Peyer's patch (tissue), 4 donors: ENCODE results near the gene DGKI. TPM values are rescaled to one million over a fixed set of nuclear protein-coding genes. Genes with fewer than 3 reads are reported as not detected.

ENCODE experiments used
- DNase-seq, 3 donors: peaks; one replicate each; pipeline ENCODE4 v3.0.0-alpha.2; 2017 to 2019
- H3K27ac ChIP-seq, 4 donors: fragments of 200-600 bp; sonication (generic); one replicate each; pipeline ENCODE4 v1.5.1; 2016 to 2019
- H3K27me3 ChIP-seq, 2 donors: fragments of 200-600 bp; sonication (generic); one replicate each; pipeline ENCODE4 v1.5.1; 2019
- H3K36me3 ChIP-seq, 3 donors: fragments of 200-600 bp; sonication (generic); one replicate each; pipeline ENCODE4 v1.5.1; 2016 to 2019
- H3K4me1 ChIP-seq, 4 donors: fragments of 200-600 bp; sonication (generic); one replicate each; pipeline ENCODE4 v1.5.1; 2016 to 2019
- H3K4me3 ChIP-seq, 4 donors: fragments of 200-600 bp; sonication (generic); 1 replicate in 3 of 4; 2 replicates in 1 of 4; pipeline ENCODE4 v1.5.1; 2016 to 2019; ENCODE audit warnings: mild to moderate bottlenecking in 1 of 4
- H3K9me3 ChIP-seq, 4 donors: fragments of 200-600 bp; sonication (generic); one replicate each; pipeline ENCODE4 v1.5.1; 2016 to 2019; ENCODE audit warnings: mild to moderate bottlenecking in 1 of 4
- CTCF ChIP-seq, 6 experiments: fragments of 450-650 bp in 4 of 6; fragments of 200-600 bp in 2 of 6; sonication (generic) in 1 of 6; IDR thresholded peaks; one replicate each; pipeline ENCODE4 v1.5.1; 2017 to 2019; ENCODE audit warnings: antibody characterized with exemption in 6 of 6, mild to moderate bottlenecking in 3 of 6, moderate library complexity in 1 of 6
- POLR2A ChIP-seq, 2 donors: fragments of 450-650 bp; IDR thresholded peaks; one replicate each; pipeline ENCODE4 v1.5.1; 2017; ENCODE audit warnings: antibody characterized with exemption in 2 of 2, mild to moderate bottlenecking in 2 of 2, moderate library complexity in 2 of 2
- total RNA-seq, 4 donors: library from RNA; depleted of rRNA; stranded (reverse); fragments of >200 nt; gene quantifications; one replicate each; pipeline ENCODE4 v1.1.0, GENCODE V29; 2016

Gene DGKI
- total RNA-seq, 4 donors from 2014 or later, result 0.19 to 0.40 (median 0.35) TPM; not detected in 1

- no peaks in the 10 kb centered on the region for H3K36me3 ChIP-seq
- no peak overlapping the region for H3K27ac ChIP-seq
- TF ChIP-seq POLR2A (IDR thresholded peaks at IDR 0.05), result no peak
- TF ChIP-seq CTCF (IDR thresholded peaks at IDR 0.05), result no peak
- H3K27me3 ChIP-seq, result no peaks in the 10 kb centered on the region
- H3K4me3 ChIP-seq, result no peak overlapping the region
- no peaks in the 10 kb centered on the region for H3K4me1 ChIP-seq
- no peak for DNase-seq
- no peaks in the 10 kb centered on the region for H3K9me3 ChIP-seq
Measured at GRCh38 chr7:137820156-137820555, 26.6 kb downstream of the DGKI start.

- TF ChIP-seq POLR2A (IDR thresholded peaks at IDR 0.05) (no peak), CTCF (IDR thresholded peaks at IDR 0.05) (no peak)
- no peaks in the 10 kb centered on the region for H3K4me1 ChIP-seq
- H3K27me3 ChIP-seq, result no peaks in the 10 kb centered on the region
- no peaks in the 10 kb centered on the region for H3K36me3 ChIP-seq
- H3K4me3 ChIP-seq, result no peak overlapping the region
- H3K9me3 ChIP-seq, result no peaks in the 10 kb centered on the region
- H3K27ac ChIP-seq, result no peak overlapping the region
- DNase-seq, result no peak
Measured at GRCh38 chr7:137818036-137818435, 28.7 kb downstream of the DGKI start.

- no peaks in the 10 kb centered on the region for H3K27me3 ChIP-seq
- TF ChIP-seq CTCF (IDR thresholded peaks at IDR 0.05), result no peak
- no peak for TF ChIP-seq POLR2A (IDR thresholded peaks at IDR 0.05)
- H3K27ac ChIP-seq, result no peak overlapping the region
- no peak overlapping the region for H3K4me3 ChIP-seq
- H3K4me1 ChIP-seq, result no peaks in the 10 kb centered on the region
- no peaks in the 10 kb centered on the region for H3K36me3 ChIP-seq
- H3K9me3 ChIP-seq, result no peaks in the 10 kb centered on the region
- no peak for DNase-seq
Measured at GRCh38 chr7:137816696-137817320, 30.0 kb downstream of the DGKI start.

- Histone ChIP-seq H3K27ac (no peak overlapping the region), H3K9me3 (no peaks in the 10 kb centered on the region), H3K4me1 (no peaks in the 10 kb centered on the region), H3K4me3 (no peak overlapping the region), H3K36me3 (no peaks in the 10 kb centered on the region), H3K27me3 (no peaks in the 10 kb centered on the region)
- no peak for DNase-seq
- TF ChIP-seq CTCF (IDR thresholded peaks at IDR 0.05) (no peak), POLR2A (IDR thresholded peaks at IDR 0.05) (no peak)
Measured at GRCh38 chr7:137813541-137813940, 33.2 kb downstream of the DGKI start.

- no peaks in the 10 kb centered on the region for H3K4me1 ChIP-seq
- no peaks in the 10 kb centered on the region for H3K27me3 ChIP-seq
- no peaks in the 10 kb centered on the region for H3K36me3 ChIP-seq
- H3K27ac ChIP-seq, result no peak overlapping the region
- DNase-seq, result no peak
- no peaks in the 10 kb centered on the region for H3K9me3 ChIP-seq
- no peak for TF ChIP-seq POLR2A (IDR thresholded peaks at IDR 0.05)
- no peak for TF ChIP-seq CTCF (IDR thresholded peaks at IDR 0.05)
- no peak overlapping the region for H3K4me3 ChIP-seq
Measured at GRCh38 chr7:137810248-137810647, 36.5 kb downstream of the DGKI start.

GRCh38 chr7:137804836-137805235, 41.9 kb downstream of the DGKI start:
- Histone ChIP-seq H3K27me3 (no peaks in the 10 kb centered on the region), H3K4me1 (no peaks in the 10 kb centered on the region), H3K4me3 (no peak overlapping the region), H3K9me3 (no peaks in the 10 kb centered on the region), H3K36me3 (no peaks in the 10 kb centered on the region), H3K27ac (no peak overlapping the region)
- DNase-seq, result no peak
- TF ChIP-seq POLR2A (IDR thresholded peaks at IDR 0.05), result no peak
